NCI-H2029 (cell line): ENCODE results near the gene SASH1.

ENCODE experiments used
- DNase-seq: peaks from one replicate; lab custom pipeline; 2025; lab: John Stamatoyannopoulos, UW

Gene SASH1

DNA sequence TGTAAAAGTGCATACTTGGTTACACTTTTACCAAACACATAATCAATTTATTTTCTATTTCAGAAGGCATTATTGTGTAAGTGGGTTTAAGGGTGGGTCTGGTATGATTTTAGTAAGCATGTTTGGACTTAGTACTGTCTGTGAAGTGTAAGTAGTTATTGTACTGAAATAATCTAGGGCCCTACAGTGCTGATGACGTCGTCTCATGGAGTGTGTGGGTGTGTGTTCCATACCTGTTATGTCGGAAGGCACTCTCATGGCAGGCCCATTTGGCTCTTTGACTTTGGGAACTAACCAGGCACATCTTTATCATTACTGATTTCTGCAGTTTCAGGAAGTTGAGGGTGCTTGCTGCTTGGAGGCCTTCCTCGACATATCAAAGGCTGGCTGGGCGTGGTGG lies 155.1 kb downstream of the SASH1 start:
- no peak for DNase-seq

DNA sequence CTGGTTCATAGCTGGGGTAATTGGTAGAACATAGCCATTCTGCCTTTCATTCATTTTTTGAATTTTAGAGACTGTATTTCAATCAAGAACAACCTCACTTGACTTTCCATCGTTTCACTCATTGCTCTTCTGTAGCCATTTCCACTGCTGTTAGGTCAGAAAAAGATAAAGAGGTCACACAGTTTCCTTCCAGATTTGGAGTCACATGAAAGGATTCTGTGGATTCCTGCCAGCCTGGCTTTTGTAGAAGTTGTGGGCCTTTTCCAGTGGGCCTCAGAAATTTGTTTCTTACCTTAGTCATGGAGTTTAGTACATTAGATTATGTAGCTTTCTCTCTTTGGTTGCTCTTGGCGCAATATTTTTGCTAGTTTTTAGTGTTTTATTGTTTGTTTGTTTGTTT lies 157.8 kb downstream of the SASH1 start:
- DNase-seq, result no peak

DNA sequence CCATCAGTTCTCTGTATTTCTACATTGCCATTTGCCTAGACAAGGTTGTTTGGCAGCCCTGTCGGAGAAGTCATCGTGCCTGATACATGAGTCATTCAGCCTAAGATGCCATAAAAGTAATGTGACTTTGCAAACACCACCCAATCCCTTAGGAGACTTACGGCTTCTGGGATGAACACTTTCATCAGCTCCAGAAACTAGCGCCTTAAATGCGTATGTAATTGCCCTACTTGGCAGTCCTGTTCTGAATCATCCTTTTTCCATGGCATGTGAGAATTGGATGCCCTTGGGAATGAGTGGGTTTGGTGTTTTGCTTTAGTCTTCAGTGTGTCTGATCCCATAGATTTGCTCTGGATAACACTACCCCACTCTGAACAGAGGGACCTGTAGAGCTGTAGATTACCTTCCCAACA lies 158.5 kb downstream of the SASH1 start:
- no peak for DNase-seq

DNA sequence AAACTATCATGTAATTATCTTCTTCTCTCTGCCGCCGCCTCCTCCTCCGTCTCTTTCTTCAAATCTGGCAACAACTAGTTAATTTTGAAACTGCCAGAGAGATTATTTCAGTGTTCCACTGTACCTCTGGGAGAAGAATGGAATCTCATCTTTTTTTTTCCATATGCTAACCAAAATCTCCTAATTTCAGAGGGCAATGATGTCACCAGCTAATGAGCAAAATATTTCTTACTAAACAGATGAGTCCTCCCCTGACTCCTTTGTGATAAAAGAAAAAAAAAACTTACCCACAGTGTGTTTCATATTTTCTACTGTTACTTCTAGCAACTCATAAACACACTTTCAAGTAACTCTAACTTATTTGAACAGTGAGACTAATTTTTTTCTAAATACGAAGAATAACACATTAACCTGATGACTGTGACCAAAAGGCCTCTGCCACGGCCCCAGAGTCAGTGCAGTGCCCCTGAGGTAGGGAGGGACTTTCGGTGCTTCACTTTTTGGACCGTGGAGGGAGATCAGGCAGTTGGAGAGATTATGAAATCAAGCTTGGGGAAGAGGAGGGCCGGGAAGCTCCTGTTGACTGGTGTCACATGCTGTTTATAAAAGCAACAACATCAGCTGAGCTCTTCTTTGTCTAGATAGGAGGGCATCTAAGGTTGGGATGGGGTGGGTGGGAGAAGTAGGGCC lies 159.6 kb downstream of the SASH1 start:
- DNase-seq, result no peak

DNA sequence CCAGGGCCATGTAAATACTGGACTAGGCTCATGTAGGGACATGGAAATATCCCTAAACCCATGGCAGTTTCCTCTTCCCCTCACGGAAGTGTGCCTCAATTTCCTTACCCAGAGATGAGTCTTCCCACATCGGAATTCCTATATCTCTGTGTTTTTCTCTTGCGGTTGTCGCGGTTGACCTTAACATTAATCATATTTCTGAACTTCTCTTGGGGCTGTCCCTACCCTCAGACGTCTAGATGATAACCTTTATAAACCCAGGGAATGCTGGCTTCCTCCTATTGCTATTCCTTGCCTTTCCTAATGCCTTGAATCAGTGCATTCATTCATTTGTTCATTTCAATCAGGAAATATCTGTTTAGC lies 160.1 kb downstream of the SASH1 start:
- no peak for DNase-seq

DNA sequence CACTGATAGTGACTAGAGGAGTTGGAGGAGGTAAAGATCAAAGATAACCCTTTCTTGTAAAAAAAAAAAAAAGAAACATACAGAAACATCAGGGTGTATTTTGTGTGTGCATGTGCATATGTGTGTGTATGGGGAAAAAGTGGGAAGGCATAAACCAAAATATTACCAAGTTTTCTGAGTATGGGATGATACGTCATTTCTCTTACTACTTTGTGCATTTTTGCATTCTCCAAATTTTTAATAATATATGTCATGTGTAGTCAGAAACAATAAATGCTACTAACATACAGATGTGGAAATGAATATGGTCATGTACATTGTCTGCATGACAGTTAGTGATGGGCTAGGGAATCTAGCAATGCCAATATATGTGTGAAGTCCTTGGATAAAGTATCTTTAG lies 161.1 kb downstream of the SASH1 start:
- DNase-seq, result no peak

DNA sequence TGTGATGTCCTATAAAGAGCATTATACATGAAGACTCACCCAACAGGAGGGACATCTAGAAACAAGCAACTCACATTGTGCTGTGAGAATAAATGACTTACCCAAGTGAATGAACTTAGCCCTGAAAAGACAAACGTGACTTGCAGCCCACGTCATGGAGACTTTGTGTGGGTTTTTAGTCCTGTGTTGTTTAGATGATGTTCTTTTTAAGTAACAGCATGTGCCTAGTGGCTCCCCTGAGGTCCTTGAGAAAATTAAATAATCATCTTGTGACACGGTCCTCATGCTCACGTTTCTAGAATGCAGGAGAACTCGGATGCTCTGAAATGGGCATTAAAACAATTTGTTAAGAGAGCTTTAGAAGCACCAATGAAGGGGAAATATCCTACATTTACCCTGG lies 165.1 kb downstream of the SASH1 start:
- no peak for DNase-seq

DNA sequence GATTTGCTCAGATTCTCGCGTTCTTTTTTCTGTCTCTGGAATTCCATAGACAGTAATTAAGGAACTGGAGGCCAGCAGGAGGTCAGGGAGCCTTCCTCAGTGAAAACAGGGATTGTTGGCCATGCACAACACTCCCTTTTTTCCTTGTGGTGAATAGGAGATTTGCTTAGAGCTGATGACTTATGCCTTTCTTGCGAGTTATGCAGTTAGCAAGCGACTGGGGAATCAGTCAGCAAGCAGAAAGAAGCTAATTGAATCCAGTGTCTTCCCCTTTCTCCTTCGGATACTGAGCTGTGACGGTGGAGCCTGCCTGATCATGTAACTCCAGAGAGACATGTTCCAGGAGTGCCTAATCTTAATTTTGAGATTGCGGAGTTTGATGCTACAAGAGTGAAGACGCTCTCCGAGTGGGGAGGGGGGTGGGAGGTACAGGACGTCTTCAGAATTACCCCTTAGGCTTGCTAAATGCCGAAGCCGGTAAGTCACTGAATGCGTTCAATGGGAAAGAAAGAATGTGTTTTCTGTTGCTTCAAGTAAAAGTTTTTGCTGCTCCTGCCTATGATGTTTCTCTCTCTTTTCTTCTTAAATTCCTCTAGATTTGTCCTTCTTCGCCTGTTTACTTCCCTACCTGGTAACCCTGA lies 165.9 kb downstream of the SASH1 start:
- DNase-seq, result no peak

DNA sequence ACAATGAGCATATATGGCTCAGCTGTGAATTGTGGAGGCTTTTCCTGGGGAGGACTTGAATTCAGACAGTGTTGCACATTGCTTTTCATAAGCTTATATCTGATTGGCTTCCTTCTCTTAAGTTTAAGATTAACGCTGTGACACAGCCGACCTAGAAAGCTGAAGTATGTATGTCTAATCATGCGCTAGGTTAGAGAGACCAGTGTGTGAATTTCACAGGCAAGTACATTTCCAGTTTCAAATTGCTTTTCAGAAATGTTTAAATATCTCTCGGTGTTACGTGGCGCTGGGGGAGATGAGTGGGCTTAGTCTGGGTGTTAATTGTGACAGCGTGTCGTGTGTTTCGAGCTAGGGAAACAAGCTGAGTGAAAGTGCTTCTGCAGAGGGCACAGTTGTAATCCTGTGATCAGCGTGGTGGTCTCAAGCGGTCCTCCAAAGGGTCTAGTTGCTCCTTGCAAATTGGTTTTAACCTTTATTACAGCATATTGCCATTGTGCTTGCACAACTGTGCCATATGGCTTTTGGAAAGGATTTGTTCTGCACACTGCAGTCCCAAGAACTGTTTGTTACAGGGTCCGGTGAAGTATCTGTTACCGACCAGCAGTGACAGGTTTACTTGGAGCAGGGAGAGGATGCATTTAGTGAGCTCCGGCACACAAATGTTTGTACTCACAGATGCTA lies 166.6 kb downstream of the SASH1 start:
- no peak for DNase-seq

DNA sequence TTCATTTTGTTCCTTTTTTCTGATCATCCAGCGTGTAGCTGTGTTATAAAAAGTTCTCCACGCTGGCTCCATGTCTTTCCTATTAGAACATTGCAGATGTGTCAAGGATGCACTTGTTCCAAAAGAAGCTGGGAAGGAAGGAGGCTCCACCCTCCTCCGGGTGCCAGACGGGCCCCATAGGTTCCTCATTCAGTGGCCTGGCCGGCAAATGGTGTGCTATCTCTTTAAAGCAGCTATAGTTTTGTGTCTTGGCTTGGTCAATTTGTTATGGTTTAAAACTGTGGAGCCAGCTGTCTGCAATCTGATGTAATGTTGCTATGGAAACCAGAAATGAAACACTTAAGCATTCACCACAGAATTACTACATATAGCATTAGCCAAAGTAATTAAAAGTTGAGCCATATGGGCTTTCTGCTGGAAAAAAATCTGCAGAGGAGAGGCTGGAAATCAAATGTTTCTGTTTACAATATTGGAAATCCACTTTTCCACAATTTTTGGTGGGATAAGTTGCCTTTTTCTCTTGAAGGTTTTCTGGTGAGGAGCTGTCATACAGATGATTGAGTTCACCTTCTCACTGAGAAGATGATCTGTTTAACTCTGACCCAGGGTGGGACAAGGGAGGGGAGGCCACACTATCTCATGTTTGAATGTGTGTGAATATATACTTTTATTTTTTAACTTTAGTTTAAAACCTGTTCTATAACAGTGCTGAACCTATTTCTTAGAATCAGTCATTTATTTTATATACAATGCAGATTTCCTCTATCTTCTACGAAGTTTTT lies 167.4 kb downstream of the SASH1 start:
- DNase-seq, result no peak

DNA sequence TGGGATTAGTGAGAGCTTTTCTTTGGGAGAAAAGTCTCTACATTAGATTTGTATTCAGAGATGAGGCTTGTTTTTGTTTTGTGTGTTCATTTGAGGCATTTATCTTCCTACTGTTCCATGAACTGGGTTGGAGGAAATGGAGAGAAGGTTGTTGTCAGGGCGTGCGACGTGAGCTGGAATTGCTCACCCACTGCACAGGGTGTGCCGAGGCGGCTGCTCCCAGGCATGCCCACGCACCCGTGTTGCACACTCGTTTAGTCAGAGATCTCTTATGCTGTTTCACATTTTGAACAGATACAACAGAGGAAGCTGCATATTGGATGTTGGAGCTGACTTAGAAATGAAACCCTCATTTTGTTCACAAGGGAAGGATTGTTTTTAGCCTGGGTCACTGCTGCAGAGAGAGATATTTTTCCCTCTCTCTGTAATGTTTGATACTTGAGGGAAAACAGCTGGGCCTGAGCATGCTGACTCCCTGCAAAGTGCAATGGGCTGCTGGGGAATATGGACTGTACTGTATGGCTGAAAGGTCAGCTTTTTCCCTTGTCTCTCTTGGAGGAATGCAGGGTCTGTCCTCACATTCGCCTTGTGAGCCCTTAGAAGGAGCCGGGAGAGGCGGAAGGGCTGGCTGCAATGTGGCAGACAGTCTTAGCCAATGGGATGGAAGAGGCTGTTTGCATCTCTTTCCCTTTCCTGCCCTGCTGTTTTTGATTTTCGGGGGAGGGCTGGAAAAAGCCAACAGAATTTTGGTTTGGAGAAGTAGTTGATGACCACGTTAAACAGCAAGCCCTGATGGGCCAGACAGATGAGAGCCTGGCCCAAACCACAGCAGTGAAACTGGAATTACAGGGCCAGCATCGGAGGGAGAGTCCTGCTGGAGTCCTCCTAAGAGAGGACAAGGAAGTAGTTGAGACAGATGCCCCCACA lies 170.8 kb downstream of the SASH1 start:
- no peak for DNase-seq

DNA sequence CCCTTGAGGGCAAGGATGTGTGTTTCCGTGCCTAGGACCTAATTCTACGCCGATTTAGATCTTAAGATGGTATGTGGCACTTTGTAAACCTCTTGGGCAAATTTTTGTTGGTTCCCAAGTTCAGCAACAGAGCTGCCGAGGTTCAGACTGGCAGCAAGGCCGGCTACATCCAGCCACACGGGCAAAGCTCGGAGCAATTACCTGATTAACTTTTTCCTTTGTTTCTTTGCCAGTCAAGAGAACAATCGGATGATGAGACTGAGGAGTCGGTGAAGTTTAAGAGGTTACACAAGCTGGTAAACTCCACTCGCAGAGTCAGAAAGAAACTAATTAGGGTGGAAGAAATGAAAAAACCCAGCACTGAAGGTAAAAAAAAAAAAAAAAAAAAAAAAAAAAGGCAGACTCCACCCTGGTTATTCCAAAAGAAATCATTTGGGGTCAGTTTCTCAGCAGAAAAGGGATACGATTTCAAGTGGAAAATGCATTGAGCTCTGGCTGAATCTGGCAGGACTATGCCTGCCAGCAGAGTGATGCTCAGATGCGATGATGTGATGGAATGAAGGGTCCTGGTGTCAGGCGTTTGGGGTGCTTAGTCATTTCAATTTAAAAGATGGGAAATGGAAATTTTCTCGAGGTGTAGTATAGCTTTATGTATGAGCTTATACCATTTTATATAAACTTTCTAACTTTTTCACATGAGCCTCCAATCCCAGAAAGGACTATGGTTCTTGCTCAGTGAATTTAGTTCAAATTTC lies 171.6 kb downstream of the SASH1 start:
- DNase-seq, result no peak

DNA sequence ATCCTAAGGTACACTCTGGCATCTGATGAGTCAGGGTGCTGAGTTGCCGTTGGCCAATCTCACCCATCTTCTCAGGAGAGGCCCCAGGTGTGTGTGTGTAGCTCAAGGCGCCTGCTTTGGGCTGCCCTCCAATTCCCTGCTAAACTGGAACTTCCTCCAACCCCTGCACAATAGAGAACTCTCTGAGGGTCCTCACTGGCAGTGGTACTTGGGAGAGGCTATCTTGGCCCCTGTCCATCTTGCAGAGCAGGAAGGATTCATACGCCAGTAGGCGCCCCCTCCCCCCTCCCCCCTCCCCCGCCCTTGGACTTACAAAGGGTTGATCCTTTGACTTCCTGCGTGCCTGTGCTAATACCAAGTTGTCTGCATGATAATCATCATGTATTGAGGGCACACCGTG lies 173.6 kb downstream of the SASH1 start:
- no peak for DNase-seq

DNA sequence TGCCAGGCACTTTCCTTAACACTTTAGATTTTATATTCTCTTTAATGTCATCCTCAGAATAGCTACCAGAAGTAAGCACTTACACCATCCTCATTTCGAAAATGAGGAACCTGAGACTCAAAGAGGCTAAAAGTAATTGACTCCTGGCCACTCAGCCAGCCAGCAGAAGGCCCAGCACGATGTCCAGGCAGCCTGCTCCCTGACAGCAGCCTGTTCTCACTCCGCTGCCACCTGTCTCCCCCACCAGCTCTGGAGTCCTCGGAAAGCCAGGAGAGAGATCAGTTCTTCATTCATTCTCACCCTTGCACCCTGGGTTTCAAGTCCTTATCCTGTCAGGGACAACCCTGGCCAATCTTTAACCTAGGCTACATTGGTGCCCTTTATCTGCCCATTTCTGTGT lies 174.0 kb downstream of the SASH1 start:
- DNase-seq, result no peak

DNA sequence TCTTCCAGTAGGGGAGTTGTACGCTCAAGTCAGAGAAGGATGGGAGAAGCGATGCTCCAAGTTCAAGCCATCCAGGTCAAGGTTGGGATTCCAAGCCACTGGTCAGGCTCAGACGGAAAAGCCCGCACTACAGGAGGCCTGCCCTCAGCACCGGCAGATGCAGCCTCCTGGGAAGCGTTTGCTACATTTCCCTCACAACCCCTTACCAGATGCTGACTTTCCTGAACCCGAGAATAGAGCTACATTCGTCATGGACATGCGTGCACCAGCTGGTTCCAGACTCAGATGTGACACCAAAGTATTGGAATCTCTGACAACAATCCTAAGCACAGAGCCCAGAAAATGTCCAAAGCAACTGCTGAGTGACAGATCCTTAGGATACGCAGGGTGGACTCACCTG lies 174.8 kb downstream of the SASH1 start:
- DNase-seq, result no peak

DNA sequence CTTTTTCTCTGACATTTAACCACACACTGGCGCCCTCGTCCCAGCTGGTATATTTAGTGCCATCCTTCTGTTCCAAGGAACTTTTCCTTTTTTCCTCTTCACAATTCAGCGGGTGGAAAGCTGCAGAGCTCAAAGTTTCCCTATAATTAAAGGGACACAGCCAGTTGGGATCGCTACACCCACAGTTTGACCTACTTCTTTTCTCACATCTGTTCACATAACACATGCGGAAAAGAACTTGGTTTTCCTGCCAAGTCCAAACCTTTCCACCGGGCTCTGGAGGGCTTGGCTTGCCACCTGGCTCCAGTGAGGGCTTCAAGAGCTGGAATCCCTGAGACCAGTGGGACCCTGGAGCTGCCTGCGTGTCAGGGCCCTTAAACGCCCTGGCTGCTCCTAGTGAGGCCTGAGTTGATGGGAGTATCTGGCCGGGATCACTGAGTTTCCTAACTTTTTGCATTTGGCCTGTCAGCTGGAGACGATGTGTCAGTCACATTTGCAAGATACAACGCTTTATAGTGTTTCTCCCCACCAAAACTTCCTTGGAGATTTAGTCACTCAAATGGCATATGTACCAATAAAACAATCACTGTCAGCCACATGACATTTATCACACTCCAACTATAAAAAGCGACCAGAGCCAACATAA lies 176.0 kb downstream of the SASH1 start:
- no peak for DNase-seq

DNA sequence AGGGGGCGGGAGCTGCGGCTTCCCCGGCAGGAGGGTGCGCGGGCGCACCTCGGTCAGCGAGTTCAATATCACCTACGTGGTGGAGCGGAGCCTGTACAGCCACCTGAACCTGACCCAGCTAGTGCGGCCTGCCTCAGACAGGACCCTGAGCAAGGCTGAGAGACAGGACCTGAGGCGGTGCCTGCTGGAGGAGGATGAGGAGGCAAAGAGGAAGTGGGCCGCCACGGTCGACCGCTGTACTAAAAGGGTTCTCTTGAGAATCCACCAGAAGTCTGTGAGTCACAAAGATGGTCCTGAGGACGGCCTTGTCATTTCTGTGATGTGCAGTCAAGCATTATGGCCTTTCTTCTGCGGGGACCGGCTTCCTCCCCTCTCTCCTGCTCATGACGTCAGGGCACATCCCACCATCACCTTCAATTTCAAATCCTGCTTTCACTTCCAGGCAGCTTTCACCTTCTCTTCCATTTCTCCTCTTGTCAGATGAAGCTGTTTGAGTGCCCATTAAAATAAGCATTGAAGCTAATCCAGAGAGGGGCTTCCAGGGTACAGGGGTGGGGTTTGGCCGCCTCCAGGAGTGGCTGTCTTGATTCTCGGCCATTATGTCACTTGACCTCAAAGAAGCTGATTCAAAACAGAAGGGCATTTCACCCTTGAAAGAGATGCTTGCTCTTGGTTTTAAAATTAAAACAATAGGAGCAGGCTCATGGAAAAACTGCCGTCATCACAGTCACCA lies 177.6 kb downstream of the SASH1 start:
- DNase-seq, result no peak

DNA sequence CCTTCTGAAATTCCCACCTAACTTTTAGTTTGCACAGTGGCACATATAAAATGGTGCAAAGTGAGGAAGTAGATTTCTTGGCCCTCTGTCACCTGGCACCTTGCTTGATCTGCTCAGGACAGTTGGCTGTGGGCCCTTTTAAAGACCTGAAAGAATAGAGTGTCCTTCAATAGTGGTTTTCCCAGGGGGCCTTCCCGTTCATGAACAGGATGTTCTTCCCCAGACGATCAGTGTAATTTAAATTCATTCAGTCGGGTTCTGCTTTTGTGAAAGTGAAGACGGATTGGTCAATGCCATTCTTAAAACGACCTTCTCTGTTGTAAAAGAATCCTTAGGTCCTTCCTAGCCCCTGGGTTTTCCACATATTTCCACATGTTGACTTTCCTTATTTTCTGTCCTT lies 178.5 kb downstream of the SASH1 start:
- no peak for DNase-seq

DNA sequence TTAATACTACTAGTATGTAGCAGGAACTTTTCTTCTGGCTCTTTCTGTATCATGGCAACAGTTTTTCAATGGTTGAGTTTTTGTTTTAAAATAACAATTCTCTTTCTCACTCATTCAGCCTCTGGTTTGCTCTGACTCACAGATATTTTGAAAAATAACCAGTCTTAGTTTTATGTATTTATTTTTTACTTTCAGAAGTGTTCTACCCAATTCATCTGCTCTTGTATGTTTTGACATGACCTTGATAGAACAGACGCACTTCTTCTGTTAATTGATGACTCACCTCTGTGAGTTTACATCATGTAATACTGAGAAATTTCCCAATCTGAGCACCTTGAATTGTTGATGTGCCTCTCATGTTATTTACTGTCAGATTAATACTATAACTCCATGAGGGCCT lies 178.9 kb downstream of the SASH1 start:
- no peak for DNase-seq

DNA sequence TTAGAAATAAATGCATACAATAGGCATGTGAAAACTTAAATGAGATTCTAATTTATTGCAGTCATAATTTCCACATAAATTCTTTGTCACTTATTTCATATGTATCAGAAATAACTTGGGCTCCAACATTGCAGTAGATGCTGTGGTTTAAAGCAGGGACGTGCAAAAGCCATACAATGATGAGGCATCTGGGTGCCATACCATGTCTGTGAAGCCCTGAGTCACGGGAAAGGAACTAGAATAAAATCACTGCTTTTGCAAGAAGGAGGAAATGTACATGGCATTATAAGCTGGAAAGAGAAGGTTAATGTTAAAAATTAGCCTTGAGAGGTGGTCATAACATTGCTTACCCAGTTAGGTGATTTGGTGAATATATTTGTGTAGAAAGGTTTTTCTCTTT lies 180.4 kb downstream of the SASH1 start:
- no peak for DNase-seq
